CD4-positive, alpha-beta T cell (primary cell): Measurements from ENCODE around the gene TPM3. TPM values are rescaled to one million over a fixed set of nuclear protein-coding genes. Genes with fewer than 3 reads are reported as not detected.

Experiments
- ATAC-seq: fragments of 200-7000 bp; cut with Tn5 transposase; one replicate; pipeline ENCODE4 v1.10.0; 2022; ENCODE audit warnings: mild to moderate bottlenecking; ENCODE audit not compliant: poor library complexity
- CTCF ChIA-PET: fragments of 350-600 bp; sonication (Branson Sonifier 250); formaldehyde crosslinking; loops from one replicate; lab custom pipeline; 2021; ENCODE audit warnings: antibody characterized with exemption, inconsistent platforms; lab: Charles Lee
- POLR2A ChIA-PET: fragments of 350-600 bp; sonication (Branson Sonifier 250); formaldehyde crosslinking; loops from one replicate; lab custom pipeline; 2021; ENCODE audit warnings: antibody characterized with exemption, inconsistent platforms; lab: Charles Lee
- DNase-seq, 14 experiments: peaks; one replicate each; pipeline ENCODE4 v3.0.0-alpha.2; 2013 to 2020; ENCODE audit warnings: mixed read lengths in 2 of 14
- H3K27ac ChIP-seq, 2 donors: one replicate each; pipeline versions ENCODE4 v1.5.1 to v1.7.0; 2013; ENCODE audit warnings: low read length in 2 of 2, low read depth in 1 of 2, mild to moderate bottlenecking in 1 of 2
- H3K27me3 ChIP-seq, 2 experiments: 1 replicate in 1 of 2; 2 replicates in 1 of 2; pipeline versions ENCODE4 v1.6.1 to v1.7.0; 2013; ENCODE audit warnings: low read length in 2 of 2, control low read depth in 1 of 2, mild to moderate bottlenecking in 1 of 2, moderate library complexity in 1 of 2; ENCODE audit not compliant: insufficient read depth in 2 of 2, control insufficient read depth in 1 of 2
- H3K36me3 ChIP-seq: one replicate; pipeline ENCODE4 v1.6.1; 2013; ENCODE audit warnings: low read length, control low read depth; ENCODE audit not compliant: insufficient read depth
- H3K4me1 ChIP-seq: one replicate; pipeline ENCODE4 v1.6.1; 2013; ENCODE audit warnings: low read length, control low read depth; ENCODE audit not compliant: insufficient read depth
- H3K4me3 ChIP-seq: one replicate; pipeline ENCODE4 v1.5.1; 2013; ENCODE audit warnings: mild to moderate bottlenecking, low read length, moderate library complexity
- H3K9me3 ChIP-seq, 2 experiments: 1 replicate in 1 of 2; 2 replicates in 1 of 2; pipeline versions ENCODE4 v1.6.1 to v1.7.0; 2013; ENCODE audit warnings: low read length in 2 of 2, mild to moderate bottlenecking in 2 of 2, control low read depth in 1 of 2, moderate library complexity in 1 of 2; ENCODE audit not compliant: control insufficient read depth in 1 of 2, insufficient read depth in 1 of 2
- H3K27ac Mint-ChIP-seq: one replicate; pipeline ENCODE4 v1.8.0; 2020; ENCODE audit warnings: mixed read lengths
- H3K27me3 Mint-ChIP-seq: one replicate; pipeline ENCODE4 v1.8.0; 2021; ENCODE audit warnings: mixed read lengths
- H3K36me3 Mint-ChIP-seq: one replicate; pipeline ENCODE4 v1.8.0; 2021; ENCODE audit warnings: low read depth, mixed read lengths
- H3K4me1 Mint-ChIP-seq: one replicate; pipeline ENCODE4 v1.8.0; 2021; ENCODE audit warnings: low read depth, mixed read lengths
- H3K4me3 Mint-ChIP-seq: one replicate; pipeline ENCODE4 v1.8.0; 2020; ENCODE audit warnings: mild to moderate bottlenecking, mixed read lengths
- H3K9me3 Mint-ChIP-seq: one replicate; pipeline ENCODE4 v1.8.0; 2020; ENCODE audit warnings: mixed read lengths
- intact Hi-C, 2 experiments: fragments of 100-400 bp; cut with DNase I in 1 of 2; cut with micrococcal nuclease in 1 of 2; formaldehyde crosslinking; loops; one replicate each; pipeline versions ENCODE4 v1.15.1 to v1.9.0; 2023 to 2025; cut with DNase I, micrococcal nuclease
- total RNA-seq, 174 experiments: library from RNA in 2 of 174; stranded (reverse) in 2 of 174; gene quantifications; one replicate each; pipeline ENCODE4 v1.2.3 and lab custom pipeline; 2021 to 2026
- TF ChIP-seq, protein P1 (sequence below): fragments of 200-600 bp; IDR thresholded peaks from one replicate; pipeline ENCODE4 v1.8.0; 2022; ENCODE audit warnings: antibody characterized with exemption, mild to moderate bottlenecking

TPM3 gene
- total RNA-seq, 2 experiments from 2014 or later = 345 to 357 TPM

DNA sequence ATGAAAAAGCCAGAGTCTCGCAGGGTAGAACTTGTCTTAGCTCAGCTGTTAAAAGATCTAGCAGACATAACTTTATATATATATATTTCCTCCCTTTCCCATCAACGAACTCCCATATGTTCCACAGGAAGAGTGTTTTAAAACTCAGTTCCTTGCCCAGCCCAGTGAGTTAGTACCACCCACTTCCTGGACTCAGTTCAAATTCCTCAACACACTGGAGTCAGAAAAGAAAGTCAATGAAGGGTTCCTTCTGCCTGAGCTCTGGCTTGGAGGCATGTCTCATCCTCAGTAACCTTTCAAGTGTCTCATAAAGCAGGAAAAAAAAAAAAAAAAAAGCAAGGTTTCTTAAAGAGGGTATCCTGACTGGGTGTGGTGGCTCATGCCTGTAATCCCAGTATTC lies 15.6 kb downstream of the TPM3 start:
- DNase-seq = no peak
- CTCF ChIA-PET = interaction anchor here (0.8 to 1.2 kb wide), 3 partner anchors 19 to 59 kb away, joined by 3 read pairs; no protein-coding TSS in a partner anchor
- Histone ChIP-seq H3K4me3 (no peak overlapping the region), H3K9me3 (no peaks in the 10 kb centered on the region), H3K4me1 (peaks cover 60% of the 10 kb centered on the region), H3K27me3 (no peaks in the 10 kb centered on the region), H3K27ac (peak overlapping the region; percentile 44 to 50), H3K36me3 (peaks cover 59% of the 10 kb centered on the region)
- POLR2A ChIA-PET = interaction anchor here (0.7 to 5.4 kb wide), 4 partner anchors 10 to 1017 kb away, joined by 3 to 39 read pairs (median 13); partner anchors contain the start of gene RPS27
- ATAC-seq = no peak
- Mint-ChIP-seq H3K4me3 (no peak overlapping the region), H3K27ac (peak overlapping the region; percentile 74), H3K9me3 (no peaks in the 10 kb centered on the region), H3K4me1 (peaks cover 78% of the 10 kb centered on the region), H3K36me3 (peaks cover 84% of the 10 kb centered on the region), H3K27me3 (no peaks in the 10 kb centered on the region)
- TF ChIP-seq, protein P1, sequence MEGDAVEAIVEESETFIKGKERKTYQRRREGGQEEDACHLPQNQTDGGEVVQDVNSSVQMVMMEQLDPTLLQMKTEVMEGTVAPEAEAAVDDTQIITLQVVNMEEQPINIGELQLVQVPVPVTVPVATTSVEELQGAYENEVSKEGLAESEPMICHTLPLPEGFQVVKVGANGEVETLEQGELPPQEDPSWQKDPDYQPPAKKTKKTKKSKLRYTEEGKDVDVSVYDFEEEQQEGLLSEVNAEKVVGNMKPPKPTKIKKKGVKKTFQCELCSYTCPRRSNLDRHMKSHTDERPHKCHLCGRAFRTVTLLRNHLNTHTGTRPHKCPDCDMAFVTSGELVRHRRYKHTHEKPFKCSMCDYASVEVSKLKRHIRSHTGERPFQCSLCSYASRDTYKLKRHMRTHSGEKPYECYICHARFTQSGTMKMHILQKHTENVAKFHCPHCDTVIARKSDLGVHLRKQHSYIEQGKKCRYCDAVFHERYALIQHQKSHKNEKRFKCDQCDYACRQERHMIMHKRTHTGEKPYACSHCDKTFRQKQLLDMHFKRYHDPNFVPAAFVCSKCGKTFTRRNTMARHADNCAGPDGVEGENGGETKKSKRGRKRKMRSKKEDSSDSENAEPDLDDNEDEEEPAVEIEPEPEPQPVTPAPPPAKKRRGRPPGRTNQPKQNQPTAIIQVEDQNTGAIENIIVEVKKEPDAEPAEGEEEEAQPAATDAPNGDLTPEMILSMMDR = no peak
- intact Hi-C loops = no loop called here

DNA sequence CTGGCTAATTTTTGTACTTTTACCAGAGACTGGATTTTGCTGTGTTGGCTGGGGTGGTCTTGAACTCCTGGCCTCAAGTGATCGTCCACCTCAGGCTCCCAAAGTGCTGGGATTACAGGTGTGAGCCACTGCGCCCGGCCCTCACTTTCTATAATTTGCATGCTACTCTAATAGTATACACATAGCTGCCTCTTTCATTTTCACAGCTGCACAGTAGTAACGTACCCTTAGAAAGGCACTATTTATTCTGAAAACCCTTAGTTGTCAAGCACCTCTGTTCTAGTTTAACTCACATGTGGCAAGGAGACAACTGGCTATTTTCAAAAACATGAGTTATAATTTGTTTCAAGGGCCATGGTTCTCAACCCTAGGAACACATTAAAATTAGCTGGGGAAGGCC lies 17.2 kb downstream of the TPM3 start:
- Mint-ChIP-seq H3K4me1 (peaks cover 75% of the 10 kb centered on the region), H3K36me3 (peaks cover 88% of the 10 kb centered on the region), H3K27me3 (no peaks in the 10 kb centered on the region), H3K4me3 (no peak overlapping the region), H3K9me3 (no peaks in the 10 kb centered on the region), H3K27ac (no peak overlapping the region)
- intact Hi-C loops = no loop called here
- TF ChIP-seq, protein P1 = no peak
- CTCF ChIA-PET = interaction anchor here (0.8 to 1.5 kb wide), 2 partner anchors 8 to 17 kb away, joined by 3 to 4 read pairs; no protein-coding TSS in a partner anchor
- no peak for DNase-seq
- Histone ChIP-seq H3K36me3 (peaks cover 72% of the 10 kb centered on the region), H3K4me1 (peaks cover 44% of the 10 kb centered on the region), H3K4me3 (no peak overlapping the region), H3K9me3 (no peaks in the 10 kb centered on the region), H3K27ac (no peak overlapping the region), H3K27me3 (no peaks in the 10 kb centered on the region)
- ATAC-seq = no peak
- POLR2A ChIA-PET = interaction anchor here (5.4 kb wide), 1 partner anchor 16 kb away, joined by 39 read pairs; no protein-coding TSS in a partner anchor

DNA sequence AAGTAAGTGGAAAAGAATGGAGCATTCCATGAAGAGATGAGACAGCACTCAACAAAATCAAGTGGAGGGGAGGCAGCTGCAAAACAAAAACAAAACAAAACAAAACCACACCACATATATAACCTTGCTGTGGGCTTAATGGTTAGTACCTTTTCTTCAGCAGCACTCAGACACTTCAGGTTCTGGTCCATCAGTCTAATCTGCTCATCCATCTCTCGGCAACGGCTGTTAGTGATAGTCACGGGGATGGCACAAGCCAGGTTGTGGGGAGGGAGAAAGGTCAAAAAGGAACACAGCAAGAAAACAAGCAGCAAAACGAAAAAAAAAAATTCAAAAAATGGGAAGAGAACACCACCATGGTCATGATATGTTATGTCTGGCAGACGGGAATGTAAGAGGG lies 20.0 kb downstream of the TPM3 start:
- peaks cover 89% of the 10 kb centered on the region for H3K36me3 Mint-ChIP-seq
- ChIA-PET POLR2A (interaction anchor here (0.6 to 2.3 kb wide), 2 partner anchors 12 to 14 kb away, joined by 3 to 6 read pairs; no protein-coding TSS in a partner anchor), CTCF (no interaction called here)
- H3K27me3 ChIP-seq = no peaks in the 10 kb centered on the region
- no peak for DNase-seq
- intact Hi-C loops = no loop called here
- no peaks in the 10 kb centered on the region for H3K9me3 Mint-ChIP-seq
- peaks cover 88% of the 10 kb centered on the region for H3K36me3 ChIP-seq
- no peak overlapping the region for H3K4me3 ChIP-seq
- peaks cover 16% of the 10 kb centered on the region for H3K4me1 ChIP-seq
- TF ChIP-seq, protein P1 = no peak
- H3K4me1 Mint-ChIP-seq = peaks cover 54% of the 10 kb centered on the region
- no peak overlapping the region for H3K27ac ChIP-seq
- no peak overlapping the region for H3K4me3 Mint-ChIP-seq
- ATAC-seq = no peak
- H3K27ac Mint-ChIP-seq = peak overlapping the region; percentile 25
- H3K9me3 ChIP-seq = no peaks in the 10 kb centered on the region
- H3K27me3 Mint-ChIP-seq = no peaks in the 10 kb centered on the region
